Endothelial cell of umbilical vein (primary cell): ENCODE data around the gene CAPN15.

Experiments
- EZH2 ChIP-seq: IDR thresholded peaks from 2 replicates; pipeline ENCODE4 v1.6.1; 2012; ENCODE audit warnings: borderline replicate concordance, low read depth, mild to moderate bottlenecking, moderate library complexity, low read length, inconsistent platforms; ENCODE audit not compliant: severe bottlenecking
- MAX ChIP-seq: IDR thresholded peaks from 2 replicates; pipeline ENCODE4 v1.6.1; 2011; ENCODE audit not compliant: insufficient read depth, insufficient read length
- POLR2A ChIP-seq: IDR thresholded peaks from 2 replicates; pipeline ENCODE4 v1.6.1; 2012; ENCODE audit warnings: low read depth, mild to moderate bottlenecking, control low read depth, low read length
- POLR2AphosphoS5 ChIP-seq: IDR thresholded peaks from 2 replicates; pipeline ENCODE4 v1.6.1; 2012; ENCODE audit warnings: low read depth, mild to moderate bottlenecking, control low read depth, low read length, moderate library complexity; ENCODE audit not compliant: insufficient read depth
- TF ChIP-seq, protein P1 (sequence below), 2 donors: IDR thresholded peaks; 1 replicate in 1 of 2; 2 replicates in 1 of 2; pipeline ENCODE4 v1.5.1; 2011; ENCODE audit warnings: low read length in 2 of 2, mild to moderate bottlenecking in 2 of 2, moderate library complexity in 2 of 2, control low read depth in 1 of 2, inconsistent platforms in 1 of 2, low read depth in 1 of 2; ENCODE audit not compliant: insufficient read depth in 1 of 2; ENCODE audit errors: extremely low read depth in 1 of 2

GRCh38 chr16:540645-541340 is 13.3 kb downstream of the CAPN15 start:
- TF ChIP-seq EZH2 (no peak), POLR2AphosphoS5 (no peak), POLR2A (no peak), MAX (no peak)
- TF ChIP-seq, protein P1, sequence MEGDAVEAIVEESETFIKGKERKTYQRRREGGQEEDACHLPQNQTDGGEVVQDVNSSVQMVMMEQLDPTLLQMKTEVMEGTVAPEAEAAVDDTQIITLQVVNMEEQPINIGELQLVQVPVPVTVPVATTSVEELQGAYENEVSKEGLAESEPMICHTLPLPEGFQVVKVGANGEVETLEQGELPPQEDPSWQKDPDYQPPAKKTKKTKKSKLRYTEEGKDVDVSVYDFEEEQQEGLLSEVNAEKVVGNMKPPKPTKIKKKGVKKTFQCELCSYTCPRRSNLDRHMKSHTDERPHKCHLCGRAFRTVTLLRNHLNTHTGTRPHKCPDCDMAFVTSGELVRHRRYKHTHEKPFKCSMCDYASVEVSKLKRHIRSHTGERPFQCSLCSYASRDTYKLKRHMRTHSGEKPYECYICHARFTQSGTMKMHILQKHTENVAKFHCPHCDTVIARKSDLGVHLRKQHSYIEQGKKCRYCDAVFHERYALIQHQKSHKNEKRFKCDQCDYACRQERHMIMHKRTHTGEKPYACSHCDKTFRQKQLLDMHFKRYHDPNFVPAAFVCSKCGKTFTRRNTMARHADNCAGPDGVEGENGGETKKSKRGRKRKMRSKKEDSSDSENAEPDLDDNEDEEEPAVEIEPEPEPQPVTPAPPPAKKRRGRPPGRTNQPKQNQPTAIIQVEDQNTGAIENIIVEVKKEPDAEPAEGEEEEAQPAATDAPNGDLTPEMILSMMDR (IDR thresholded peaks at IDR 0.05; ENCODE audit: extremely low read depth in 1 of 2, insufficient read depth in 1 of 2, low read depth in 1 of 2, low read length in 2 of 2) = no peak
